C4-2B (cell line): ENCODE data around the gene MMP13.

ENCODE experiments used
- CTCF ChIP-seq: fragments of 450-650 bp; conservative IDR thresholded peaks from 2 replicates; pipeline ENCODE4 v1.5.1; 2017; ENCODE audit warnings: mild to moderate bottlenecking
- ZFX ChIP-seq: fragments of 450-650 bp; IDR thresholded peaks from 2 replicates; pipeline ENCODE4 v1.6.1; 2017

- peak; percentile 51 for TF ChIP-seq CTCF
- no peak for TF ChIP-seq ZFX
These were observed 40.5 kb downstream of the MMP13 start for GRCh38 chr11:102915044-102915375.
